Tibial nerve (tissue), 4 donors: ENCODE results near the gene SAMSN1. TPM values are rescaled to one million over a fixed set of nuclear protein-coding genes. Genes with fewer than 3 reads are reported as not detected.

Experiments used
- DNase-seq, 2 donors: peaks; one replicate each; pipeline ENCODE4 v3.0.0-alpha.2; 2019; ENCODE audit warnings: low spot score in 2 of 2
- H3K27ac ChIP-seq, 4 donors: fragments of 200-600 bp; sonication (generic) in 3 of 4; one replicate each; pipeline ENCODE4 v1.5.1; 2017 to 2019; ENCODE audit warnings: mild to moderate bottlenecking in 1 of 4
- H3K27me3 ChIP-seq, 2 donors: fragments of 200-600 bp; sonication (generic) in 1 of 2; one replicate each; pipeline versions ENCODE4 v1.5.1 to v1.6.0; 2017 to 2019
- H3K36me3 ChIP-seq, 3 donors: fragments of 200-600 bp; sonication (generic); one replicate each; pipeline ENCODE4 v1.5.1; 2018 to 2019
- H3K4me1 ChIP-seq, 4 donors: fragments of 200-600 bp; sonication (generic) in 3 of 4; one replicate each; pipeline ENCODE4 v1.5.1; 2017 to 2019
- H3K4me3 ChIP-seq, 4 donors: fragments of 200-600 bp; sonication (generic) in 3 of 4; one replicate each; pipeline ENCODE4 v1.5.1; 2017 to 2019; ENCODE audit warnings: mild to moderate bottlenecking in 1 of 4, moderate library complexity in 1 of 4
- H3K9me3 ChIP-seq, 4 donors: fragments of 200-600 bp; sonication (generic) in 3 of 4; one replicate each; pipeline ENCODE4 v1.5.1; 2017 to 2019
- CTCF ChIP-seq, 5 experiments: fragments of 200-600 bp in 3 of 5; fragments of 450-650 bp in 2 of 5; sonication (generic) in 3 of 5; IDR thresholded peaks; one replicate each; pipeline ENCODE4 v1.5.1; 2016 to 2019; ENCODE audit warnings: antibody characterized with exemption in 5 of 5, mild to moderate bottlenecking in 3 of 5, moderate library complexity in 2 of 5
- EP300 ChIP-seq, 2 donors: sonication (generic); formaldehyde crosslinking; IDR thresholded peaks; one replicate each; pipeline ENCODE4 v1.6.1; 2017; ENCODE audit warnings: antibody characterized with exemption in 2 of 2, mild to moderate bottlenecking in 1 of 2
- POLR2A ChIP-seq, 2 donors: fragments of 450-650 bp; IDR thresholded peaks; one replicate each; pipeline ENCODE4 v1.6.1; 2017; ENCODE audit warnings: antibody characterized with exemption in 2 of 2, mild to moderate bottlenecking in 2 of 2, moderate library complexity in 2 of 2
- WGBS, 2 donors: methylation state at CpG; one replicate each; pipeline ENCODE4 v1.1.5; 2018; 5-methylcytosine and 5-hydroxymethylcytosine counted together
- total RNA-seq, 4 donors: library from RNA; depleted of rRNA; stranded (reverse); fragments of >200 nt; gene quantifications; one replicate each; pipeline ENCODE4 v1.1.0, GENCODE V29; 2016

The SAMSN1 gene
- total RNA-seq, 4 donors from 2014 or later, result 2.9 to 13.5 (median 7.6) TPM

- H3K27ac ChIP-seq, result no peak overlapping the region
- no peaks in the 10 kb centered on the region for H3K4me1 ChIP-seq
- no peak overlapping the region for H3K4me3 ChIP-seq
- no peak for TF ChIP-seq POLR2A (IDR thresholded peaks at IDR 0.05)
- TF ChIP-seq CTCF (IDR thresholded peaks at IDR 0.05), result no peak
- no peak for TF ChIP-seq EP300 (IDR thresholded peaks at IDR 0.05)
- DNase-seq, result no peak
- no peaks in the 10 kb centered on the region for H3K27me3 ChIP-seq
- H3K9me3 ChIP-seq, result no peaks in the 10 kb centered on the region
- no peaks in the 10 kb centered on the region for H3K36me3 ChIP-seq
Observed at GRCh38 chr21:14538483-14538882, 7.6 kb downstream of the SAMSN1 start.

- Histone ChIP-seq H3K4me3 (no peak overlapping the region), H3K4me1 (no peaks in the 10 kb centered on the region), H3K27me3 (no peaks in the 10 kb centered on the region), H3K9me3 (no peaks in the 10 kb centered on the region), H3K36me3 (no peaks in the 10 kb centered on the region), H3K27ac (no peak overlapping the region)
- TF ChIP-seq EP300 (IDR thresholded peaks at IDR 0.05) (no peak), POLR2A (IDR thresholded peaks at IDR 0.05) (no peak), CTCF (IDR thresholded peaks at IDR 0.05) (no peak)
- WGBS, 2 donors, result 95 to 96% methylated on average over 5 of the region's 5 CpGs
- no peak for DNase-seq
Observed at GRCh38 chr21:14536929-14537328, 9.2 kb downstream of the SAMSN1 start.

GRCh38 chr21:14535702-14536101, 10.4 kb downstream of the SAMSN1 start:
- H3K4me3 ChIP-seq, result no peak overlapping the region
- H3K27ac ChIP-seq, result no peak overlapping the region
- no peaks in the 10 kb centered on the region for H3K9me3 ChIP-seq
- DNase-seq, result no peak
- no peaks in the 10 kb centered on the region for H3K36me3 ChIP-seq
- no peak for TF ChIP-seq CTCF (IDR thresholded peaks at IDR 0.05)
- TF ChIP-seq EP300 (IDR thresholded peaks at IDR 0.05), result no peak
- TF ChIP-seq POLR2A (IDR thresholded peaks at IDR 0.05), result no peak
- no peaks in the 10 kb centered on the region for H3K27me3 ChIP-seq
- no peaks in the 10 kb centered on the region for H3K4me1 ChIP-seq

GRCh38 chr21:14533499-14534428, 12.4 kb downstream of the SAMSN1 start:
- TF ChIP-seq EP300 (IDR thresholded peaks at IDR 0.05) (no peak), POLR2A (IDR thresholded peaks at IDR 0.05) (no peak), CTCF (IDR thresholded peaks at IDR 0.05) (no peak)
- Histone ChIP-seq H3K27me3 (no peaks in the 10 kb centered on the region), H3K4me3 (no peak overlapping the region), H3K4me1 (no peaks in the 10 kb centered on the region), H3K9me3 (no peaks in the 10 kb centered on the region), H3K36me3 (no peaks in the 10 kb centered on the region), H3K27ac (peak overlapping the region in 1 of 4 donors; percentile 59)
- no peak for DNase-seq
- whole genome bisulfite sequencing, 2 donors, result 83 to 86% methylated on average over 6 of the region's 6 CpGs

GRCh38 chr21:14531757-14532316, 14.3 kb downstream of the SAMSN1 start:
- WGBS, 2 donors, result 53 to 57% methylated on average over 3 of the region's 3 CpGs
- no peak overlapping the region for H3K4me3 ChIP-seq
- no peaks in the 10 kb centered on the region for H3K36me3 ChIP-seq
- no peak for DNase-seq
- no peak for TF ChIP-seq POLR2A (IDR thresholded peaks at IDR 0.05)
- no peak for TF ChIP-seq CTCF (IDR thresholded peaks at IDR 0.05)
- TF ChIP-seq EP300 (IDR thresholded peaks at IDR 0.05), result no peak
- no peaks in the 10 kb centered on the region for H3K9me3 ChIP-seq
- no peak overlapping the region for H3K27ac ChIP-seq
- H3K4me1 ChIP-seq, result peaks cover 0 to 7% (median 0%) of the 10 kb centered on the region in 4 donors
- H3K27me3 ChIP-seq, result no peaks in the 10 kb centered on the region
